Esophagus squamous epithelium (tissue), 5 donors: Measurements from ENCODE around the gene FOLH1. TPM values are rescaled to one million over a fixed set of nuclear protein-coding genes. Genes with fewer than 3 reads are reported as not detected.
"Not testable (repeated sequence)": the region's sequence is repeated elsewhere in the genome, so short reads cannot be mapped to it uniquely, and the experiment has no call there.

Source experiments
- DNase-seq: peaks from one replicate; lab custom pipeline; 2025; lab: John Stamatoyannopoulos, UW
- H3K27ac ChIP-seq, 4 donors: fragments of 200-600 bp; sonication (generic); one replicate each; pipeline ENCODE4 v1.5.1; 2016 to 2019; ENCODE audit warnings: mild to moderate bottlenecking in 1 of 4
- H3K27me3 ChIP-seq, 4 donors: fragments of 200-600 bp; sonication (generic); 1 replicate in 3 of 4; 2 replicates in 1 of 4; pipeline versions ENCODE4 v1.5.1 to v1.6.0; 2017 to 2021; ENCODE audit warnings: antibody characterized with exemption in 1 of 4
- H3K36me3 ChIP-seq, 3 donors: fragments of 200-600 bp; sonication (generic); one replicate each; pipeline ENCODE4 v1.5.1; 2016 to 2019
- H3K4me1 ChIP-seq, 3 donors: fragments of 200-600 bp; sonication (generic); one replicate each; pipeline ENCODE4 v1.5.1; 2017 to 2019
- H3K4me3 ChIP-seq, 4 donors: fragments of 200-600 bp; sonication (generic); 1 replicate in 3 of 4; 2 replicates in 1 of 4; pipeline ENCODE4 v1.5.1; 2016 to 2019; ENCODE audit warnings: mild to moderate bottlenecking in 2 of 4, moderate library complexity in 1 of 4
- H3K9me3 ChIP-seq, 3 donors: fragments of 200-600 bp; sonication (generic); one replicate each; pipeline ENCODE4 v1.5.1; 2016 to 2019
- POLR2A ChIP-seq, 4 donors: fragments of 450-650 bp; IDR thresholded peaks; one replicate each; pipeline ENCODE4 v1.6.1; 2017; ENCODE audit warnings: antibody characterized with exemption in 4 of 4, mild to moderate bottlenecking in 4 of 4, moderate library complexity in 3 of 4
- WGBS, 2 donors: methylation state at CpG; one replicate each; pipeline ENCODE4 v1.1.5; 2018; 5-methylcytosine and 5-hydroxymethylcytosine counted together
- intact Hi-C: fragments of 100-400 bp; cut with DNase I; formaldehyde crosslinking; loops from one replicate; pipeline ENCODE4 v1.15.0; 2022
- total RNA-seq, 4 donors: library from RNA; depleted of rRNA; stranded (reverse); fragments of >200 nt; gene quantifications; one replicate each; pipeline ENCODE4 v1.1.0, GENCODE V29; 2016
- TF ChIP-seq, protein P1 (sequence below), 6 experiments: fragments of 450-650 bp in 4 of 6; fragments of 200-600 bp in 2 of 6; sonication (generic) in 2 of 6; IDR thresholded peaks; one replicate each; pipeline ENCODE4 v1.5.1; 2016 to 2019; ENCODE audit warnings: antibody characterized with exemption in 6 of 6, mild to moderate bottlenecking in 4 of 6, moderate library complexity in 4 of 6
- donor health status: DM: yes; HTN: yes; CAD: no.

FOLH1 gene
- total RNA-seq, 4 donors from 2014 or later = 0.95 to 7.4 (median 1.8) TPM

DNA sequence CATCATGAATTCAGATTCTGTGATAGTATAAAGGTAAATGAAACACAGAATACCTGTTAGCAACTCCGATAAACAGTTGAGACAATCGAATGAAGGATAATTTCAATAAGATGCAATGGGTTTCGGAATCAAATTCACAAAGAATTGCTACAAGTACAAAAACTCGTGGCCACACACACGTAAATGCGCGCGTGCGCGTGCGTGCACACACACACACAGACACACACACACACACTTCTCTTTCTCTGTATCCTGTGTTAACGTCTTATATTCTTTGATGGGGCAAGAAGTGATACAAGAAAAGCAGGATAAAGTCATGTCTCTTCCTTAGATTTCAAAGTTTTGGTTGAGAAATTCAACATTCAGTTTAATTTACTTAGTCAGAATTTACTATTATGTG lies 57.2 kb downstream of the FOLH1 start:
- Histone ChIP-seq H3K4me3 (no peak overlapping the region), H3K4me1 (no peaks in the 10 kb centered on the region), H3K36me3 (no peaks in the 10 kb centered on the region), H3K27ac (no peak overlapping the region), H3K9me3 (no peaks in the 10 kb centered on the region), H3K27me3 (no peaks in the 10 kb centered on the region)
- WGBS, 2 donors = 82 to 83% methylated on average over 12 of the region's 12 CpGs
- TF ChIP-seq, protein P1, sequence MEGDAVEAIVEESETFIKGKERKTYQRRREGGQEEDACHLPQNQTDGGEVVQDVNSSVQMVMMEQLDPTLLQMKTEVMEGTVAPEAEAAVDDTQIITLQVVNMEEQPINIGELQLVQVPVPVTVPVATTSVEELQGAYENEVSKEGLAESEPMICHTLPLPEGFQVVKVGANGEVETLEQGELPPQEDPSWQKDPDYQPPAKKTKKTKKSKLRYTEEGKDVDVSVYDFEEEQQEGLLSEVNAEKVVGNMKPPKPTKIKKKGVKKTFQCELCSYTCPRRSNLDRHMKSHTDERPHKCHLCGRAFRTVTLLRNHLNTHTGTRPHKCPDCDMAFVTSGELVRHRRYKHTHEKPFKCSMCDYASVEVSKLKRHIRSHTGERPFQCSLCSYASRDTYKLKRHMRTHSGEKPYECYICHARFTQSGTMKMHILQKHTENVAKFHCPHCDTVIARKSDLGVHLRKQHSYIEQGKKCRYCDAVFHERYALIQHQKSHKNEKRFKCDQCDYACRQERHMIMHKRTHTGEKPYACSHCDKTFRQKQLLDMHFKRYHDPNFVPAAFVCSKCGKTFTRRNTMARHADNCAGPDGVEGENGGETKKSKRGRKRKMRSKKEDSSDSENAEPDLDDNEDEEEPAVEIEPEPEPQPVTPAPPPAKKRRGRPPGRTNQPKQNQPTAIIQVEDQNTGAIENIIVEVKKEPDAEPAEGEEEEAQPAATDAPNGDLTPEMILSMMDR (IDR thresholded peaks at IDR 0.05) = no peak
- TF ChIP-seq POLR2A (IDR thresholded peaks at IDR 0.05) = no peak
- intact Hi-C loops = no loop called here
- DNase-seq = no peak

DNA sequence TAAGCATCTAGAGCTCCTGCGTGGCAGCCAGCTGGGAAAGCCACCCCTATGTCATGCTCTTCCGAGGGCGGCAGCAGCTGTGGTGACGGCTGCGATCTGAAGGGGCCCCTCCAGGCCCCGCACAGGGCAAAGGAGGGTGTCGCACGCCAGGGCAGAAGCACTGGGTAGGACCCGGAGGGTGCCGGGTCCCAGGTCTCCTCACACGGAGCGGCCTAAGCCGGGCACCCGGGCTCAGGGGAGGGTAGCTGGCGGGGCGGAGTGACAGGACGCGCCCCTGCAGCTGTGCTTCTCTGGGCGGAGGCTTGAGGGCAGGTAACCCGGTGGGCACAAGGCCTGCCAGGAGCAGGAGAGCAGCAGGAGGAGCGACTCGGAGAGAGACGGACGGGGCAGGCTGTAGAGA lies 106.0 kb downstream of the FOLH1 start:
- H3K27me3 ChIP-seq, H3K36me3 ChIP-seq, H3K4me1 ChIP-seq, H3K27ac ChIP-seq, DNase-seq, H3K4me3 ChIP-seq, H3K9me3 ChIP-seq, intact Hi-C loops: not testable (repeated sequence)
- WGBS, 2 donors = 81 to 92% methylated on average over 4 to 13 of the region's 24 CpGs

Other genes starting within 250 kb of the FOLH1 start
- not detected for gene TRIM51G, start 224.7 kb downstream of the FOLH1 start, total RNA-seq
- not detected for gene TRIM49B, start 179.8 kb downstream of the FOLH1 start, total RNA-seq
- not detected for gene TRIM64C, start 149.5 kb downstream of the FOLH1 start, total RNA-seq